Tibial nerve (tissue), 4 donors: ENCODE data around the gene GBX1. TPM values are rescaled to one million over a fixed set of nuclear protein-coding genes. Genes with fewer than 3 reads are reported as not detected.

Source experiments
- DNase-seq, 2 donors: peaks; one replicate each; pipeline ENCODE4 v3.0.0-alpha.2; 2019; ENCODE audit warnings: low spot score in 2 of 2
- H3K27ac ChIP-seq, 4 donors: fragments of 200-600 bp; sonication (generic) in 3 of 4; one replicate each; pipeline ENCODE4 v1.5.1; 2017 to 2019; ENCODE audit warnings: mild to moderate bottlenecking in 1 of 4
- H3K27me3 ChIP-seq, 2 donors: fragments of 200-600 bp; sonication (generic) in 1 of 2; one replicate each; pipeline versions ENCODE4 v1.5.1 to v1.6.0; 2017 to 2019
- H3K36me3 ChIP-seq, 3 donors: fragments of 200-600 bp; sonication (generic); one replicate each; pipeline ENCODE4 v1.5.1; 2018 to 2019
- H3K4me1 ChIP-seq, 4 donors: fragments of 200-600 bp; sonication (generic) in 3 of 4; one replicate each; pipeline ENCODE4 v1.5.1; 2017 to 2019
- H3K4me3 ChIP-seq, 4 donors: fragments of 200-600 bp; sonication (generic) in 3 of 4; one replicate each; pipeline ENCODE4 v1.5.1; 2017 to 2019; ENCODE audit warnings: mild to moderate bottlenecking in 1 of 4, moderate library complexity in 1 of 4
- H3K9me3 ChIP-seq, 4 donors: fragments of 200-600 bp; sonication (generic) in 3 of 4; one replicate each; pipeline ENCODE4 v1.5.1; 2017 to 2019
- EP300 ChIP-seq, 2 donors: sonication (generic); formaldehyde crosslinking; IDR thresholded peaks; one replicate each; pipeline ENCODE4 v1.6.1; 2017; ENCODE audit warnings: antibody characterized with exemption in 2 of 2, mild to moderate bottlenecking in 1 of 2
- POLR2A ChIP-seq, 2 donors: fragments of 450-650 bp; IDR thresholded peaks; one replicate each; pipeline ENCODE4 v1.6.1; 2017; ENCODE audit warnings: antibody characterized with exemption in 2 of 2, mild to moderate bottlenecking in 2 of 2, moderate library complexity in 2 of 2
- WGBS, 2 donors: methylation state at CpG; one replicate each; pipeline ENCODE4 v1.1.5; 2018; 5-methylcytosine and 5-hydroxymethylcytosine counted together
- total RNA-seq, 4 donors: library from RNA; depleted of rRNA; stranded (reverse); fragments of >200 nt; gene quantifications; one replicate each; pipeline ENCODE4 v1.1.0, GENCODE V29; 2016
- TF ChIP-seq, protein P1 (sequence below), 5 experiments: fragments of 200-600 bp in 3 of 5; fragments of 450-650 bp in 2 of 5; sonication (generic) in 3 of 5; IDR thresholded peaks; one replicate each; pipeline ENCODE4 v1.5.1; 2016 to 2019; ENCODE audit warnings: antibody characterized with exemption in 5 of 5, mild to moderate bottlenecking in 3 of 5, moderate library complexity in 2 of 5

Gene GBX1
- total RNA-seq, 4 donors from 2014 or later: not detected

DNA sequence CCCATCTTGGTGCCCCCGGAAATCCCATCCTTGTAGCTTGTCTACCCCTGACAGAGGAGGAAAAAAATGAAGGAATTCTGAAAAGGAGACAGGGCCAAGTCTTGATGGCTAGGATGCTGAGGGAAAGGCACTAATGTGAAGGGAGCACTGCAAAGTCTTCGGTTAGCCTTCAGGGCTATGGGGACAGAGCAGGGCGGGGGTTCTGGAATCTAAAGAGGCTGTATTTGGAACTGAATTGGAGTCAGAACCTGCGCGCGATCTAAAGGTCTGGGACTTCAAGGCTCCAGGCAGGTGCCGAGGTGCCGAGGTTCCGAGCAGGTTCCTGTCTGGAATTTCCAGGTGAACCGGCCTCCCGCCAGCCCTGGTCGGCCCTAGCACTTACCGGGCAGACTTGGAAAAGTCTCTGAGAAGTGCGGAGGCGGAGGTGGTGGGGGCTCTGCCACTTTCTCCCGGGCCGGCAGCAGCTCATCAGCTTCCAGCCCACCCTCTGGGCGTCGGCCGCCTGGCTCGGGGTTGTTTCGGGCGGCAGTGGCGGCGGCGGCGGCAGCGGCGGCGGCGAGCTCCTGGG lies 781 bp downstream of the GBX1 start:
- Histone ChIP-seq H3K27me3 (peaks cover 2 to 82% of the 10 kb centered on the region in 2 donors), H3K4me3 (peak overlapping the region; percentile 22 to 54 (median 30)), H3K4me1 (peaks cover 0 to 21% (median 12%) of the 10 kb centered on the region in 4 donors), H3K36me3 (no peaks in the 10 kb centered on the region), H3K27ac (no peak overlapping the region), H3K9me3 (no peaks in the 10 kb centered on the region)
- WGBS, 2 donors: 15 to 33% methylated on average over 11 to 30 of the region's 31 CpGs
- no peak for TF ChIP-seq POLR2A (IDR thresholded peaks at IDR 0.05)
- TF ChIP-seq, protein P1, sequence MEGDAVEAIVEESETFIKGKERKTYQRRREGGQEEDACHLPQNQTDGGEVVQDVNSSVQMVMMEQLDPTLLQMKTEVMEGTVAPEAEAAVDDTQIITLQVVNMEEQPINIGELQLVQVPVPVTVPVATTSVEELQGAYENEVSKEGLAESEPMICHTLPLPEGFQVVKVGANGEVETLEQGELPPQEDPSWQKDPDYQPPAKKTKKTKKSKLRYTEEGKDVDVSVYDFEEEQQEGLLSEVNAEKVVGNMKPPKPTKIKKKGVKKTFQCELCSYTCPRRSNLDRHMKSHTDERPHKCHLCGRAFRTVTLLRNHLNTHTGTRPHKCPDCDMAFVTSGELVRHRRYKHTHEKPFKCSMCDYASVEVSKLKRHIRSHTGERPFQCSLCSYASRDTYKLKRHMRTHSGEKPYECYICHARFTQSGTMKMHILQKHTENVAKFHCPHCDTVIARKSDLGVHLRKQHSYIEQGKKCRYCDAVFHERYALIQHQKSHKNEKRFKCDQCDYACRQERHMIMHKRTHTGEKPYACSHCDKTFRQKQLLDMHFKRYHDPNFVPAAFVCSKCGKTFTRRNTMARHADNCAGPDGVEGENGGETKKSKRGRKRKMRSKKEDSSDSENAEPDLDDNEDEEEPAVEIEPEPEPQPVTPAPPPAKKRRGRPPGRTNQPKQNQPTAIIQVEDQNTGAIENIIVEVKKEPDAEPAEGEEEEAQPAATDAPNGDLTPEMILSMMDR (IDR thresholded peaks at IDR 0.05): no peak
- TF ChIP-seq EP300 (IDR thresholded peaks at IDR 0.05): no peak
- DNase-seq: no peak

DNA sequence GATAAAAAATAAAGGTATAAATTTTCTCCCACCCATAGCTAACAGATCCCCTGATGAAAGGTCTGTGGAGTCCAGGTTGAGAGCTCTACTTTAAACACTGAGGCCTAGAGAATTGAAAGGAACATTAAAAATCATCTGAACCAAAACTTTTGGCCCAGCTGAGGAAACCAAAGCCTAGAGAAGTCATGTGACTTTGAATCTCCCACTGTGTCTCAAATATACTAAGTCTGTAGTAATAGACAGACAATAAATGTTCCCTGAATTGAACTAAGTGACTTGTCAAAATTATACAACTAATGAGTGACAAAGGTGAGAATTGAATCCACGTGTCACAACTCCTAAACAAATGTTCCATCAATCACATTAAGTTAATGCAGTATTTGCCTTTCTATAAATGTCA lies 5.7 kb downstream of the GBX1 start:
- DNase-seq: no peak
- TF ChIP-seq, protein P1 (IDR thresholded peaks at IDR 0.05): no peak
- TF ChIP-seq EP300 (IDR thresholded peaks at IDR 0.05): no peak
- no peak for TF ChIP-seq POLR2A (IDR thresholded peaks at IDR 0.05)
- WGBS, 2 donors: 78 to 91% methylated on average over 1 of the region's 1 CpG
- H3K36me3 ChIP-seq: no peaks in the 10 kb centered on the region
- no peak overlapping the region for H3K4me3 ChIP-seq
- H3K4me1 ChIP-seq: peaks cover 0 to 3% (median 3%) of the 10 kb centered on the region in 4 donors
- no peak overlapping the region for H3K27ac ChIP-seq
- no peaks in the 10 kb centered on the region for H3K9me3 ChIP-seq
- peaks cover under 1 to 52% of the 10 kb centered on the region in 2 donors for H3K27me3 ChIP-seq

DNA sequence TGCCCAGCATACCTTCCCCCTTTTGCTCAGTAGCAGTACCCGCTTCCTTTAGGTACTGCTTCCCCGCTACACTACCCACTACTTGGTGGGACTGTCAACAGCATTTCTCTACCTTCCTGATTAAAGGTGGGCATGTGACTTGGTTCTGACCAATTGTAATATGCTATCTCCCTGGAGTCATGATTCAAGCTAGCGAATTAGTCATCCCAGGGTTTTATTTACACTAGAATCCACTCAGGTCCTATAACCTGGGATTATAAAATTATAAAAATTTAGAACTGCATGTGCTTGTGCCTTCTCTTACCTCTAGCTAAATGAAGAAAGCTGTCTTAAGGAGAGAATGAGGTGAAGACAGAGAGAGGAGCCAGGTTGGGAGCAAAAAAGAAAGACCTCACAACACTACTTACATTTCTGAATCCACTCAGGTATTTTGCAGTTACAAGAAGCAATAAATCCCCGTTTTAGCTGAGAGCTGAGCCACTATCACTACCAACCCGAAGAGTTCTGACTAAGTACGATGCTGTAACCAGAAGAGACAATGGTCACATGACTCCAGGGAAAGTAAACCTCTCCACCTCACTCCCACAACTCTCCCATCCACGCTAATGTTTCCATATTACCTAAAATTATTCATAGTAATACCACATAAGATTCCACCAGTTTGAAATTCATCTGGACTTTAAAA lies 9.7 kb downstream of the GBX1 start:
- H3K4me1 ChIP-seq: no peaks in the 10 kb centered on the region
- 74 to 80% methylated on average over 7 of the region's 7 CpGs for WGBS, 2 donors
- no peak for DNase-seq

DNA sequence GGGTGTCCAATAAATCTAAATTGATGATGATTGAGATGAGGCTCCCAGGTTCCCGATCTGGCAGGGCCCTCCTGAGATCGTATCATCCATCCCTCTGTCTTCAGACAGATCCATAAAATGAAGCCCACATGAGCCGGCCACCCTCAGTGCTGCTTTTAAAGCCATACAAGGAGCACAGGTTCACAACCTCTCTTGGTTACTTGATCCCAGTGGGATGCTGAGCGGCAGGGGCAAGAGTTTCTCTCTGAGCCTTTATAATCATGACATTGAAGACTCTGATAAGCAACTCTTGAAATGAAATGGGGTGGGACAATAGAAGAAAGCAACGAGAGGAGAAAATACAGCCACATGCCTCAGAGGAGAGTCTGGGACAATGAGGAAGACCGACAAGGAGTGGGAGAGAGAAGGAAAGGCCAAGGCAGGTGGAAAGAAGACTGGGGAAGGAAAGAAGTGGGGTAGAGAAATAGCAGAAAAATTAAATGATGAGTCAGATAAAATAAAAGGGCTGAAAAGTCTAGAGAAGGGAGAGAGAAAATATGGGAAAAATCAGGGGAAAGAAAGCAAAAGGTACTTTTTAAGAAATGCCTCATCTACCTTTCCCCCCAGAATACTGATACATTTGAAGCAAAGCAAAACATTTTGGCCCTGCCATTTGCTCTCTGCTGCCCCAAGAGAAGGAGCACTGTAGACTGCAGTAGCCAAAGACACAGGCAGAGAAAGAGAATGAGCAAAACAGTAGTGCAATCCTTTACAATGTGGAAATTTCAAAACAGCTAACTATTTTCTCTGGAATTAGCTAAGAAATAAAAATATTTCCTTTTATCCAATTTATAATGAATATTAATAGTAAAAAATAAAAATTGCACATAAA lies 14.6 kb downstream of the GBX1 start:
- no peak for DNase-seq
- H3K36me3 ChIP-seq: no peaks in the 10 kb centered on the region
- H3K4me1 ChIP-seq: no peaks in the 10 kb centered on the region
- no peak overlapping the region for H3K4me3 ChIP-seq
- 41 to 46% methylated on average over 6 of the region's 6 CpGs for WGBS, 2 donors
- TF ChIP-seq EP300 (IDR thresholded peaks at IDR 0.05) (no peak), POLR2A (IDR thresholded peaks at IDR 0.05) (no peak)
- H3K9me3 ChIP-seq: no peaks in the 10 kb centered on the region
- H3K27me3 ChIP-seq: peaks cover 0 to 79% of the 10 kb centered on the region in 2 donors
- H3K27ac ChIP-seq: no peak overlapping the region

More for the DNA sequence above, 9.7 kb downstream of the GBX1 start:
- Histone ChIP-seq H3K4me3 (no peak overlapping the region), H3K9me3 (no peaks in the 10 kb centered on the region), H3K27me3 (peaks cover 0 to 49% of the 10 kb centered on the region in 2 donors), H3K36me3 (no peaks in the 10 kb centered on the region), H3K27ac (no peak overlapping the region)
- TF ChIP-seq, protein P1 (IDR thresholded peaks at IDR 0.05): no peak
- no peak for TF ChIP-seq EP300 (IDR thresholded peaks at IDR 0.05)
- TF ChIP-seq POLR2A (IDR thresholded peaks at IDR 0.05): no peak

DNA sequence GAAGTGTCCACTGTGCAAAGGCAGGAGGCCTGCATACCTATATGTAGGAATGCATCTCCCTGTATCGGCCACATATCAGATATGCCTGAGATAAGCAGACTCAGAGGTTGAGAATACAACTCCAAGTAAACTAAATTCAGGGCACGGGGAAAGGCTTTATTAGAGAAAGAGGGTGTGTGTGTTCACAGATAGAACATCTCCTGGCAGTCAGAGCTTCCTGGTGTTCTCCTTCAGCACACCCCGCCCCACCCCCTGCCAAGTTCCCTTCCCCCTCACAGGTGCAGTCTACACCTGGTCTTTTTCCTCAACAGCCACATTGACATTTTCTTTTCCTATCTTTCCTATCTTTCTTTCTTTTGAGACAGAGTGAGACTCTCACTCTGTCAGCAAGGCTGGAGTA lies 17.1 kb downstream of the GBX1 start:
- no peak overlapping the region for H3K4me3 ChIP-seq
- H3K9me3 ChIP-seq: no peaks in the 10 kb centered on the region
- H3K27me3 ChIP-seq: peaks cover 0 to 64% of the 10 kb centered on the region in 2 donors
- DNase-seq: no peak
- no peaks in the 10 kb centered on the region for H3K4me1 ChIP-seq
- no peak overlapping the region for H3K27ac ChIP-seq
- H3K36me3 ChIP-seq: no peaks in the 10 kb centered on the region
- WGBS, 2 donors: 85 to 86% methylated on average over 3 of the region's 3 CpGs
- no peak for TF ChIP-seq POLR2A (IDR thresholded peaks at IDR 0.05)
- no peak for TF ChIP-seq EP300 (IDR thresholded peaks at IDR 0.05)
- TF ChIP-seq, protein P1 (IDR thresholded peaks at IDR 0.05): no peak
